ENCODE results near the gene TECTB.

DNA sequence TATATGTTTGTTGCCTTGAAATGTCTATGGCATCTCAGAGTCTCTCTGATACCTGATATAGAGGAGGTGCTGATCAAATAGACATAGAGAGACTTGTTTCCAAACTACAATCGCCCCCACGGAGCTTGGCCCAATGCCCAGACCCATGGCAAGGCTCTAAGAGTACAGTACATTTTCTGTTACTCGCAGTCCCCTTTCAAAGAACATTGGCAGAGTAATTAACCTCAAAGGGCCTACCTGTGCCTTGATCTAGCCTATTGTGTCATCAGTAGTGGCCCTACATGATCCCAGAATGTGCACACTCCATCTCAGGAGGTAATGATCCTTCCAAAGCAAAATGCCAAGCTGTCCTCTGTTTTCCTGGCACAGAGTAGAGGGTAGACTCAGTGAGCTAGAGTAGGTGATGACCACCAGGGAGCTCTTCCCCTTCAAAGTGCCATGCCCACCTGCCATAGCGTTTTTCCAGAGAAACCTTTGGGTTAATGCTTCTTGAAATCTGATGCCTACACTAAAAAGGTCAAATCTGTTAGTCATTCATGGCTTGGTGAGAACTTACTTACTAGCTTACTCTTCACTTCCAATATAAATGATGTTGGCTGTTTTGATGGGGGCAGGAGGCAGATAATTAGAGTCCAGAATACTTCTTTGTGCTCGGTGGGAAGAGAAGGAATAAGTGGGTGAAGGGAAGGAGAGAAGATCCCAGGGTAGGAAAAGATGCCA is 49.5 kb downstream of the TECTB start:
- TF ChIP-seq, protein P1, sequence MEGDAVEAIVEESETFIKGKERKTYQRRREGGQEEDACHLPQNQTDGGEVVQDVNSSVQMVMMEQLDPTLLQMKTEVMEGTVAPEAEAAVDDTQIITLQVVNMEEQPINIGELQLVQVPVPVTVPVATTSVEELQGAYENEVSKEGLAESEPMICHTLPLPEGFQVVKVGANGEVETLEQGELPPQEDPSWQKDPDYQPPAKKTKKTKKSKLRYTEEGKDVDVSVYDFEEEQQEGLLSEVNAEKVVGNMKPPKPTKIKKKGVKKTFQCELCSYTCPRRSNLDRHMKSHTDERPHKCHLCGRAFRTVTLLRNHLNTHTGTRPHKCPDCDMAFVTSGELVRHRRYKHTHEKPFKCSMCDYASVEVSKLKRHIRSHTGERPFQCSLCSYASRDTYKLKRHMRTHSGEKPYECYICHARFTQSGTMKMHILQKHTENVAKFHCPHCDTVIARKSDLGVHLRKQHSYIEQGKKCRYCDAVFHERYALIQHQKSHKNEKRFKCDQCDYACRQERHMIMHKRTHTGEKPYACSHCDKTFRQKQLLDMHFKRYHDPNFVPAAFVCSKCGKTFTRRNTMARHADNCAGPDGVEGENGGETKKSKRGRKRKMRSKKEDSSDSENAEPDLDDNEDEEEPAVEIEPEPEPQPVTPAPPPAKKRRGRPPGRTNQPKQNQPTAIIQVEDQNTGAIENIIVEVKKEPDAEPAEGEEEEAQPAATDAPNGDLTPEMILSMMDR (IDR thresholded peaks at IDR 0.05), result no peak
- no peak for TF ChIP-seq POLR2A (IDR thresholded peaks at IDR 0.05)
